C4-2B (cell line): ENCODE measurements around the gene SYNJ2.

Experiments used
- H3K27ac ChIP-seq: fragments of 450-650 bp; 2 replicates; pipeline ENCODE4 v1.5.1; 2017
- ZFX ChIP-seq: fragments of 450-650 bp; IDR thresholded peaks from 2 replicates; pipeline ENCODE4 v1.6.1; 2017
- TF ChIP-seq, protein P1 (sequence below): fragments of 450-650 bp; conservative IDR thresholded peaks from 2 replicates; pipeline ENCODE4 v1.5.1; 2017; ENCODE audit warnings: mild to moderate bottlenecking

Gene SYNJ2

GRCh38 chr6:158067436-158068015 is 85.9 kb downstream of the SYNJ2 start:
- H3K27ac ChIP-seq: no peak overlapping the region; the same call in 1 of the 2 replicates
- TF ChIP-seq, protein P1, sequence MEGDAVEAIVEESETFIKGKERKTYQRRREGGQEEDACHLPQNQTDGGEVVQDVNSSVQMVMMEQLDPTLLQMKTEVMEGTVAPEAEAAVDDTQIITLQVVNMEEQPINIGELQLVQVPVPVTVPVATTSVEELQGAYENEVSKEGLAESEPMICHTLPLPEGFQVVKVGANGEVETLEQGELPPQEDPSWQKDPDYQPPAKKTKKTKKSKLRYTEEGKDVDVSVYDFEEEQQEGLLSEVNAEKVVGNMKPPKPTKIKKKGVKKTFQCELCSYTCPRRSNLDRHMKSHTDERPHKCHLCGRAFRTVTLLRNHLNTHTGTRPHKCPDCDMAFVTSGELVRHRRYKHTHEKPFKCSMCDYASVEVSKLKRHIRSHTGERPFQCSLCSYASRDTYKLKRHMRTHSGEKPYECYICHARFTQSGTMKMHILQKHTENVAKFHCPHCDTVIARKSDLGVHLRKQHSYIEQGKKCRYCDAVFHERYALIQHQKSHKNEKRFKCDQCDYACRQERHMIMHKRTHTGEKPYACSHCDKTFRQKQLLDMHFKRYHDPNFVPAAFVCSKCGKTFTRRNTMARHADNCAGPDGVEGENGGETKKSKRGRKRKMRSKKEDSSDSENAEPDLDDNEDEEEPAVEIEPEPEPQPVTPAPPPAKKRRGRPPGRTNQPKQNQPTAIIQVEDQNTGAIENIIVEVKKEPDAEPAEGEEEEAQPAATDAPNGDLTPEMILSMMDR: no peak
- TF ChIP-seq ZFX: no peak

- H3K27ac ChIP-seq: no peak overlapping the region
- TF ChIP-seq, protein P1: no peak
- no peak for TF ChIP-seq ZFX
These were observed 86.7 kb downstream of the SYNJ2 start for GRCh38 chr6:158068156-158068892.

- no peak for TF ChIP-seq ZFX
- TF ChIP-seq, protein P1: no peak
- H3K27ac ChIP-seq: no peak overlapping the region
These were observed 87.5 kb downstream of the SYNJ2 start for GRCh38 chr6:158068893-158069799.

DNA sequence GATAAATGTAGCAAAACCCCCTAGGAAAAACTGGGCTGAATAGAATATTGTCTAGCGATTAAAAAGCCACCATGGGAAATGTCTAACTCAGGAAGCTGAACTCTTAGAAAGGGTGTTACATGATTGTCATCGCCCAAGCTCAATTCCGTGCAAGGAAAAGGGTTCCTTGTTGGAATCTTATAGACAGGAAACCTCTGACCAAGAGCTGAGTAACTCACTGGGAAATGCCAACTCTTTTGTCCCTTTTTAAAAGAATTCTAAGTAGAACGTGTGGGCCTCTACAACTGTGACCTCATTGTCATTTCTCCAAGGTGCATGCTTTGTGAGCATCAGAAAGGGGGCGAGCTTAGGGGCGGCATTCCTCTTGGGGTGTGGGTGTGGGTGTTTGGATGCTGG is 88.1 kb downstream of the SYNJ2 start:
- TF ChIP-seq ZFX: no peak
- TF ChIP-seq, protein P1: no peak
- H3K27ac ChIP-seq: no peak overlapping the region

DNA sequence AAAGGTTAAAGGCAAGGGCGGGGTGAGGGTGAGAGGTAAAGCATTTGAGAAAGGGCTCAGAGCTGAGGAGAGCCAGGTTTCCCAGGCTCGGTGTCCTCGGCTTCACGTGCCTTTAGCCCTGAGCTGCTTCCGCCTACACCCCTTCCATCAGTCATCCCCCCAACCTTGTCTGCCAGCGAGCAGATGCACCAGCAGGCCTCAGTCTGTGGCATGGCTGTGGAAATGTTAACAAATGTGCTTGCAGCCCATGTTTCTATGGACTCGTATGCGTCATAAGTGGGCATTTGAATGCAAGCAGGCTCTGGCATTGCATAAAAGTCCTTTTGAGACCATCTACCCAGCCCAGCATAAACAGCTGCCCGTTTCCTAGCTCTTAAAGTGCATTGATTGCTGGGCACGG is 88.8 kb downstream of the SYNJ2 start:
- no peak for TF ChIP-seq ZFX
- TF ChIP-seq, protein P1: no peak
- H3K27ac ChIP-seq: no peak overlapping the region

DNA sequence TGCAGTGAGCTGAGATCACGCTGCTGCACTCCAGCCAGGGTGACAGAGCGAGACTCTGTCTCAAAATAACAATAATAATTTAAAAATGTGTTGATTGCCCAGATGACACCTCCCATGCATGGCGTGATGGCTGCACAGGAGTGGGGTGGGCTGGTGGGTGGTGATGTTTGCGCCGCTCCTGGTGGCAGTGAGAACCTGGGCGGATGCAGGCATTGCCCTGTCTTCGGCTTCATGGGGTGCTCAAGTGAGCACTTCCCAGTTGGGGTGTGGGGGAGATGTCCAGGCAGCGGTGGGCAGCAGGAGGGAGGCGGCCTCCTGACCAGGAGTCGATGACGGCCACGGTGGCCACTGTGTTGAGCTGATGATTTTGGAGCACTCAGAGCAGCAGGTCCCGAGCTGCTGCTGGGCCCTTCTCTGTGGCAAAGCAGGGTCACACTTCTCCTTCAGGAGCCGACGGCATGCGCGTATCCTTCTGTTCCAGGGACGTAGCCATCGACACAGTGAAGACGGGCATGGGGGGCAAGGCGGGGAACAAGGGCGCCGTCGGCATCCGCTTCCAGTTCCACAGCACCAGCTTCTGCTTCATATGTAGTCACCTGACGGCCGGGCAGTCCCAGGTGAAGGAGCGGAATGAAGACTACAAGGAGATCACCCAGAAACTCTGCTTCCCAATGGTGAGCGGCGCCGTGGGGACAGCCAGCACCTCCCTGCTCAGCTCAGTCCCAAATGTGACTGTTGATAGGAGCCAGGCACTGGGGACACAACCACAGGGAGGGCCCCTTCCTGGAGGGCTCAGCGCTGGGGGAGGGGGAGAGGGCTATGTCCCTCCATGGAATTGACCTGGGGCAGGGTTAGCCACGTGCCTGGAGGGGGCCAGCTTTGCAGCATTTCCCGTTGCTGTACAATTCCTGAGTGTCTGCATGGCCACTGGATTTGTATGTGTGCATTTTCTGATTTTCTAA is 89.7 kb downstream of the SYNJ2 start:
- H3K27ac ChIP-seq: no peak overlapping the region
- no peak for TF ChIP-seq ZFX
- TF ChIP-seq, protein P1: no peak
